Activated CD8-positive, alpha-beta memory T cell treated with anti-CD3 and anti-CD28 coated beads, Interleukin-2, amount 50 U/mL, for 24 hours (primary cell): ENCODE data around the gene TMEM107.

ENCODE experiments used
- DNase-seq: peaks from one replicate; pipeline ENCODE4 v3.0.0-alpha.2; 2020; ENCODE audit errors: extremely low read depth

Gene TMEM107

GRCh38 chr17:8137645-8138373, 38.4 kb downstream of the TMEM107 start:
- no peak for DNase-seq

GRCh38 chr17:8133941-8134340, 42.2 kb downstream of the TMEM107 start:
- DNase-seq = no peak

DNA sequence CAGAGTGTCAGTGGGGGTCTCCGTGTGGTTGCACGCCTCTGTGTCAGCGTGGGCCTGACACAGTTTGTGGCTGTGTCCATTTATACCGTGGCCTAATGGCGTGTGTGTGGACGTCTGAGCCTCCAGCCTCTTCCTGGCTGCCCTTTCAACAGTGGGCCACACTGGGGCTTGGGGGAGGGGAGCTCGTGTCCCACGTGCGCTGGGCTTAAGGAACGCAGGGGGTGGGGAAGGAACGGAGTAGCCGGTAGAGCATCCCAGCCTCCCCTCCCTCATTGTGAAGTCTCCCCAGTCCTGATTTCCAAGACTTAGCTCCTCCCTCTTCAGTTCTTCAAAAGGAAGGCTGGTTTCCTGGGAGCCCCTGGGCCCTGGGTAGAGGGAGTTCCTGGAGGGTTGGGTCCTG, 42.8 kb downstream of the TMEM107 start:
- DNase-seq = no peak

DNA sequence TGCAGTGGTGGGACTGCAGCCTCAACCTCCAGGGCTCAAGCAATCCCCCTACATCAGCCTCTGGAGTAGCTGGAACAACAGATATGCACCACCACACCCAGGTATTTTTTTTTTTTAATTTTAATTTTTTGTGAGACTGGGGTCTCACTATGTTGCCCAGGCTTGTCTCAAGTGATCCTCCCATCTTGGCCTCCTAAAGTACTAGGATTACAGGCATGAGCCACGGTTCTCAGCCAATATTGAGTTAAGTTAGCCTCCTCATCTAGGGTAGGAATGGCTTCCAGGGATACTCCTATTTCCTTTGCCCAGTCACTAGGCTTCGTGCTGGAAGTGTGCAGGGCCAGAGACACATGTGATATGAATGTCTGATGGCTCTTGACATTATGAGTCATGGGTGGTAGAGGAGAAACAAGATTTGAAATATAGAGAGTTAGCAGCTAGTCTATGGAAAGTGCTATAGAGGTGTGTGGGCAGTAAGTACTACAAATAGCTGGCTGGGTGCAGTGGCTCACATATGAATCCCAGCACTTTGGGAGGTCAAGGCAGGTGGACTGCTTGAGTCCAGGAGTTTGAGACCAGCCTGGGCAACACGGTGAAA, 44.2 kb downstream of the TMEM107 start:
- DNase-seq = no peak

- no peak for DNase-seq
These were observed 47.9 kb downstream of the TMEM107 start for GRCh38 chr17:8128125-8128784.

DNA sequence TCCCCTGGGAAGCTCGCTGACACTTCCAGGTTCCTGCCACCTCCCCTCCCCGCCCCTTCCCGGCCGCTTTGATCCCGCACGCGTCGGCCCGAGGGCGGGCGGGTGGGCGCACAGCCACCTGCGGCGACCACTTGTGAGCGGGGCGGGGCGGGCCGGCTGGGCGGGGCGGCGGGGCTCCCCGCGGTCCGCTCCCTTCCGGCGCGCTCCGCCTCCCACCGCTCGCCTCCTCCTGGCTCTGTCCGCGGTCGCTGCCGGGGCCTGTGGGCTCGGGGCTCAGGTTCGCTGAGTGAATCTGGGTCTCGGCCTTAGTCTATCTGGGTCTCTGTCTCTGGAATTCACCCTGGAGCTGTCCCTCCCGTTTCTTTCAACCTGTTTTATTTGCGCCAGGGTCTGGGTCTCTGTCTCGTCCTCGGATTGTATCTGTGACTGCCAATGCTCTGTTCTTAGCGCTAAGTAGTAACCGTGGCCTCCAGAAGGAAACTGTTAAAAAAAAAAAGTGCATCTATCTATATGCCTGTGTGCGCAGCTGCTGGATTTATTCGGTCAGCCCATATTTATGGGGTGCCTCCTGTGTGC, 49.6 kb downstream of the TMEM107 start:
- DNase-seq = no peak

- no peak for DNase-seq
These were observed 50.2 kb downstream of the TMEM107 start for GRCh38 chr17:8125947-8126490.

GRCh38 chr17:8125154-8125946, 50.8 kb downstream of the TMEM107 start:
- DNase-seq = peak; percentile 81

DNA sequence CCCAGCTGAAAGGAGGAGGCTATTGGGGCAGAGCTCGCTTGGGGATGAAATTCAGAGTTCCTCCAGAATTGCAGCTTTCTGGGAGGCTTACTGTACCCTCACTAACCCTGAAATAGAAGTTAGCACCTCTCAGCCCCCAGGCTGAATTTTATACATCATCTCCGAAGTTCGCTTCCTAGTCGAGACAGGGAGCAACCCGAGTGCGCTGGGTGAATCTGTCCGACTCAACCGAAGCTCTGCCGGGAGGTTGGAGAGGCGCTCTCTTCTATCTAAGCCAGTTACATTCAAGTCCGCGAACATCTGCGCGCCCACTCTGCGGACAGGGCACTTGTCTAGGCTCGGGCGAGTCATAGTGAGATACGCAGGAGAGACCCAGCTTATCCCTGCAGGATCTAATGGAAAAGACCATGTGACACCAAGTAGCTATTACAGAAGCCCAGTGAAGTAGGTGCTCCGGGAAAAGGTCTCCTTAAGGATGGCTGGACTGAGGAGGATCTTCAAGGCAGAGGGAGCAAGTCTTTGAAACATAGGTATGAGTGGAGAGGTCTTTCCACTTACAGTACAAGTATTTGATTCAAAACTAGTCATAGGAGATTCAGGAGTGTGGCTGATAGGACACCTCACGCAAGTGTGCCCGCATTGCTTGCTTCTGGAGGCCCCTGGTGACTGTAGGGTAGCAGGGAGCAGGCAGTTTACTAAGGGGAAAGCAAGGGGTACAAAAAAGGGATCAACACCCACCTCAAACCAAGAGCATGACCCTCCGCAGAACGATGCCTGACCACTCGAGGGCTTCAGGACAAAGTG, 51.6 kb downstream of the TMEM107 start:
- no peak for DNase-seq

GRCh38 chr17:8123695-8124349, 52.4 kb downstream of the TMEM107 start, which contains the start of gene HES7:
HES7 (minus strand) TSS chr17:8124106; CDS start chr17:8124084, 22 bp downstream.
- DNase-seq = no peak

DNA sequence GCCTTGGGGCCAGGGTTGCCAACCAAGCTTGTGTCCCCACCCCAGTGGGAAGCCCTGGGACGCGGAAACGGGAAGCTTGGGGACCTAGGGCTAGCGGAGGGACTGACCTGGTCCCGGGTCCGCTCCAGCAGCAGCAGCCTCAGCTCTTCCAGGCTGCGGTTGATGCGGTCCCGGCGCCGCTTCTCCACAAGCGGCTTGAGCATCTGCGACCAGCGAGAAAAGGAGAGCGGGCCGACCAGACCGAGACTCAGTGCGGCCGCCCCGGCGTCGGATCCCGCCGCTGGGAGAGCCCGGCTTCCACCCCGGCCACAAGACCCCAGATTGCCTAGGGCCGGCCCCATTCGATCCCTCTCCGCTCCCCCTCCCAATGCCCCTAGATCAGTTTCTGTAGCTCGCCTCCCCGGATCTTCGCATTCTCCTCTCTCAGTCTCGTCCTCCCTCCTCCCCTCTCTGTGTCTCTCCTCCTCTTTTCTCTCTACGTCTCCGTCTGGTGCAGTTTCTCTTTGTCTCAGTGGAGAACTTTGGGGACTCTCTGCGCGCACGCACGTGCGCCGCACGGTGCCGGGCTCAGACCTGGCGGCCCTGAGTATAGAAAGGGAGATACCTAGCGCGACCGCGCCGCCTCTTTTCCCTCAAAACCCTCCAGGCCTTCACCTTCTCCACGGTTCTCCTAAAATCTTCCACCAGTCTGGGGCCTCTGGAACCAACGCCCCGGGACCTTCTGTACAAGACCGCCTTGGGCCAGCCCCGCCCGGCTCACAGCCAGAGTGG, 53.1 kb downstream of the TMEM107 start:
- DNase-seq = no peak
